Hepatocyte (in vitro differentiated cells): ENCODE results near the gene CACNA1F. TPM values are rescaled to one million over a fixed set of nuclear protein-coding genes. Genes with fewer than 3 reads are reported as not detected.

Source experiments
- DNase-seq: peaks from one replicate; pipeline ENCODE4 v3.0.0-alpha.2; 2016; ENCODE audit warnings: low spot score
- H2AFZ ChIP-seq: fragments of 200-600 bp; sonication (generic); 2 replicates; pipeline ENCODE4 v1.6.0; 2016; ENCODE audit warnings: antibody characterized with exemption, mild to moderate bottlenecking
- H3K27ac ChIP-seq: fragments of 200-600 bp; sonication (generic); 2 replicates; pipeline ENCODE4 v1.5.1; 2016; ENCODE audit warnings: mild to moderate bottlenecking
- H3K27me3 ChIP-seq: fragments of 200-600 bp; sonication (generic); 2 replicates; pipeline ENCODE4 v1.6.1; 2016
- H3K36me3 ChIP-seq: fragments of 200-600 bp; sonication (generic); replicated peaks from 2 replicates; pipeline ENCODE4 v1.5.1; 2016; ENCODE audit warnings: low read depth; ENCODE audit not compliant: insufficient read depth
- H3K4me1 ChIP-seq: fragments of 200-600 bp; sonication (generic); 2 replicates; pipeline ENCODE4 v1.5.1; 2016; ENCODE audit warnings: mild to moderate bottlenecking, moderate library complexity; ENCODE audit not compliant: insufficient read depth
- H3K4me2 ChIP-seq: fragments of 200-600 bp; sonication (generic); 2 replicates; pipeline ENCODE4 v1.6.0; 2016
- H3K4me3 ChIP-seq: fragments of 200-600 bp; sonication (generic); 2 replicates; pipeline ENCODE4 v1.5.1; 2016; ENCODE audit warnings: mild to moderate bottlenecking
- H3K79me2 ChIP-seq: fragments of 200-600 bp; sonication (generic); 2 replicates; pipeline ENCODE4 v1.6.0; 2017; ENCODE audit warnings: mild to moderate bottlenecking
- H3K9me2 ChIP-seq: fragments of 200-600 bp; sonication (generic); replicated peaks from 2 replicates; pipeline ENCODE4 v1.6.0; 2017; ENCODE audit warnings: mild to moderate bottlenecking; ENCODE audit not compliant: insufficient read depth
- H3K9me3 ChIP-seq: fragments of 200-600 bp; sonication (generic); 2 replicates; pipeline ENCODE4 v1.5.1; 2016; ENCODE audit warnings: low read depth, mild to moderate bottlenecking
- H4K20me1 ChIP-seq: fragments of 200-600 bp; sonication (generic); 2 replicates; pipeline ENCODE4 v1.6.0; 2016; ENCODE audit warnings: mild to moderate bottlenecking; ENCODE audit not compliant: insufficient read depth, poor library complexity, severe bottlenecking
- CTCF ChIP-seq: fragments of 200-600 bp; sonication (generic); IDR thresholded peaks from 2 replicates; pipeline ENCODE4 v1.5.1; 2016; ENCODE audit warnings: antibody characterized with exemption, mild to moderate bottlenecking; ENCODE audit not compliant: poor library complexity
- EZH2 ChIP-seq: fragments of 200-600 bp; sonication (generic); IDR thresholded peaks from 2 replicates; pipeline ENCODE4 v1.6.1; 2016; ENCODE audit warnings: antibody characterized with exemption, mild to moderate bottlenecking, borderline replicate concordance
- EZH2phosphoT487 ChIP-seq: fragments of 200-600 bp; sonication (generic); IDR thresholded peaks from one replicate; pipeline ENCODE4 v1.6.1; 2018; ENCODE audit warnings: antibody characterized with exemption, mild to moderate bottlenecking, low read depth, moderate library complexity; ENCODE audit not compliant: unreplicated experiment, severe bottlenecking
- WGBS: methylation state at CpG from one replicate; pipeline ENCODE4 v1.1.6; 2016; ENCODE audit warnings: low lambda C conversion rate; ENCODE audit errors: missing lambda C conversion rate; 5-methylcytosine and 5-hydroxymethylcytosine counted together
- polyA plus RNA-seq: library from polyadenylated mRNA; unstranded; fragments of >200 nt; fragmentation: Nextera tagmentation; extraction: Ambion mirVana; gene quantifications from 2 replicates; pipeline ENCODE4 v1.2.1, GENCODE V29; 2016
- total RNA-seq: library from RNA; depleted of rRNA; stranded (reverse); fragments of >200 nt; gene quantifications from 2 replicates; pipeline ENCODE4 v1.2.3, GENCODE V29; 2014

Gene CACNA1F
- total RNA-seq, result 0.04 and 1.6 TPM in 2 replicates
- polyA plus RNA-seq, result 0.27 and 0.44 TPM in 2 replicates

- no peaks in the 10 kb centered on the region for H4K20me1 ChIP-seq
- H3K4me2 ChIP-seq, result no peak within 1 kb of the TSS
- DNase-seq, result no peak
- no peak within 1 kb of the TSS for H3K27ac ChIP-seq
- no peaks in the 10 kb centered on the region for H3K9me2 ChIP-seq
- H3K36me3 ChIP-seq, result no peaks in the 10 kb centered on the region
- H3K4me1 ChIP-seq, result no peaks in the 10 kb centered on the region
- no peak within 1 kb of the TSS for H3K4me3 ChIP-seq
- 78% methylated on average over 9 of the region's 9 CpGs for WGBS
- TF ChIP-seq CTCF (no peak), EZH2 (no peak), EZH2phosphoT487 (no peak)
- no peaks in the 10 kb centered on the region for H3K79me2 ChIP-seq
- no peak within 1 kb of the TSS for H2AFZ ChIP-seq
- H3K9me3 ChIP-seq, result no peaks in the 10 kb centered on the region
- H3K27me3 ChIP-seq, result no peaks in the 10 kb centered on the region
These were observed at the start of gene CACNA1F for GRCh38 chrX:49233176-49233575. Gene CACNA1F, minus strand, starts transcription at chrX:49233340. Its CDS starts 31 bp downstream, at chrX:49233309.

GRCh38 chrX:49282647-49283011, 49.5 kb upstream of the CACNA1F start:
- H2AFZ ChIP-seq, result no peak overlapping the region
- no peak overlapping the region for H3K27ac ChIP-seq
- no peaks in the 10 kb centered on the region for H4K20me1 ChIP-seq
- WGBS, result 56% methylated on average over 11 of the region's 11 CpGs
- no peaks in the 10 kb centered on the region for H3K9me3 ChIP-seq
- TF ChIP-seq CTCF (peak; percentile 32), EZH2phosphoT487 (no peak)
- H3K4me2 ChIP-seq, result no peak overlapping the region
- H3K4me3 ChIP-seq, result no peak overlapping the region
- H3K9me2 ChIP-seq, result no peaks in the 10 kb centered on the region
- peak; percentile 28 for DNase-seq
- H3K79me2 ChIP-seq, result no peaks in the 10 kb centered on the region
- H3K27me3 ChIP-seq, result no peaks in the 10 kb centered on the region
- no peaks in the 10 kb centered on the region for H3K36me3 ChIP-seq
- H3K4me1 ChIP-seq, result no peaks in the 10 kb centered on the region

- no peak overlapping the region for H3K27ac ChIP-seq
- no peak for DNase-seq
- H3K9me2 ChIP-seq, result no peaks in the 10 kb centered on the region
- H3K4me3 ChIP-seq, result no peak overlapping the region
- H3K27me3 ChIP-seq, result no peaks in the 10 kb centered on the region
- no peaks in the 10 kb centered on the region for H3K4me1 ChIP-seq
- whole genome bisulfite sequencing, result 87% methylated on average over 3 of the region's 3 CpGs
- H3K79me2 ChIP-seq, result peaks cover 3% of the 10 kb centered on the region
- no peak overlapping the region for H3K4me2 ChIP-seq
- no peaks in the 10 kb centered on the region for H3K36me3 ChIP-seq
- H4K20me1 ChIP-seq, result no peaks in the 10 kb centered on the region
- H2AFZ ChIP-seq, result no peak overlapping the region
- no peak for TF ChIP-seq CTCF
- TF ChIP-seq EZH2, result no peak
- no peak for TF ChIP-seq EZH2phosphoT487
- H3K9me3 ChIP-seq, result no peaks in the 10 kb centered on the region
These were observed 44.9 kb upstream of the CACNA1F start for GRCh38 chrX:49278081-49278480.

- Histone ChIP-seq H2AFZ (no peak overlapping the region), H3K4me3 (no peak overlapping the region), H3K27me3 (no peaks in the 10 kb centered on the region), H3K27ac (no peak overlapping the region), H3K4me1 (no peaks in the 10 kb centered on the region), H4K20me1 (no peaks in the 10 kb centered on the region), H3K9me3 (no peaks in the 10 kb centered on the region), H3K79me2 (peaks cover 9% of the 10 kb centered on the region), H3K4me2 (no peak overlapping the region), H3K36me3 (no peaks in the 10 kb centered on the region), H3K9me2 (no peaks in the 10 kb centered on the region)
- no peak for DNase-seq
- 76% methylated on average over 3 of the region's 3 CpGs for WGBS
- TF ChIP-seq EZH2 (no peak), EZH2phosphoT487 (no peak), CTCF (no peak)
These were observed 44.3 kb upstream of the CACNA1F start for GRCh38 chrX:49277535-49277830.
